ENCODE data around the gene DOCK1. TPM values are rescaled to one million over a fixed set of nuclear protein-coding genes. Genes with fewer than 3 reads are reported as not detected.
A peak's percentile ranks its signal among the peaks of the same experiment; 100 is the strongest.

The DOCK1 gene
- total RNA-seq, 1 donor from 2014 or later: 74.8 TPM

DNA sequence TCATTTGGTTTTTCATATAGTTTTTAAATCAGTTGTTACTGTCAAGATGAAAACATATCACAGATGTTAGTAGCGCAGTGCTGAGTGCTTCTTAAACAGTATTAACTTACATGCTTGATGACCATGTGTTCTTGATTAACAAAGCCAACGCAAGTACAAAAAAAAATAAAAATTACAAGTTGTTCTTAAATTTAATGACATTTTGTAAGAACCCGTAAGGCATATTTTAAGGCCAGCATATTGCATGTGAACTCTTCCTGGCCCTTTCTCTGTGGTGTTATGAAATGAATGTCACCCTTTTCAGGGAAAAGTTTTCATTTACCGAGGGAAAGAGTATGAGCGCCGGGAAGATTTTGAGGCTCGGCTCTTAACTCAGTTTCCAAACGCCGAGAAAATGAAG, 503.5 kb downstream of the DOCK1 start:
- Mint-ChIP-seq H3K4me3 (no peak overlapping the region), H3K27ac (peak overlapping the region; percentile 64), H3K36me3 (peaks cover 25% of the 10 kb centered on the region), H3K9me3 (no peaks in the 10 kb centered on the region), H3K4me1 (peaks cover 36% of the 10 kb centered on the region), H3K27me3 (ENCODE audit: low read depth) (no peaks in the 10 kb centered on the region)
- TF ChIP-seq, protein P1, sequence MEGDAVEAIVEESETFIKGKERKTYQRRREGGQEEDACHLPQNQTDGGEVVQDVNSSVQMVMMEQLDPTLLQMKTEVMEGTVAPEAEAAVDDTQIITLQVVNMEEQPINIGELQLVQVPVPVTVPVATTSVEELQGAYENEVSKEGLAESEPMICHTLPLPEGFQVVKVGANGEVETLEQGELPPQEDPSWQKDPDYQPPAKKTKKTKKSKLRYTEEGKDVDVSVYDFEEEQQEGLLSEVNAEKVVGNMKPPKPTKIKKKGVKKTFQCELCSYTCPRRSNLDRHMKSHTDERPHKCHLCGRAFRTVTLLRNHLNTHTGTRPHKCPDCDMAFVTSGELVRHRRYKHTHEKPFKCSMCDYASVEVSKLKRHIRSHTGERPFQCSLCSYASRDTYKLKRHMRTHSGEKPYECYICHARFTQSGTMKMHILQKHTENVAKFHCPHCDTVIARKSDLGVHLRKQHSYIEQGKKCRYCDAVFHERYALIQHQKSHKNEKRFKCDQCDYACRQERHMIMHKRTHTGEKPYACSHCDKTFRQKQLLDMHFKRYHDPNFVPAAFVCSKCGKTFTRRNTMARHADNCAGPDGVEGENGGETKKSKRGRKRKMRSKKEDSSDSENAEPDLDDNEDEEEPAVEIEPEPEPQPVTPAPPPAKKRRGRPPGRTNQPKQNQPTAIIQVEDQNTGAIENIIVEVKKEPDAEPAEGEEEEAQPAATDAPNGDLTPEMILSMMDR (IDR thresholded peaks at IDR 0.05; ENCODE audit: unreplicated experiment): no peak
- no peak for DNase-seq (ENCODE audit: low spot score in 2 of 2, unreplicated experiment in 2 of 2)

DNA sequence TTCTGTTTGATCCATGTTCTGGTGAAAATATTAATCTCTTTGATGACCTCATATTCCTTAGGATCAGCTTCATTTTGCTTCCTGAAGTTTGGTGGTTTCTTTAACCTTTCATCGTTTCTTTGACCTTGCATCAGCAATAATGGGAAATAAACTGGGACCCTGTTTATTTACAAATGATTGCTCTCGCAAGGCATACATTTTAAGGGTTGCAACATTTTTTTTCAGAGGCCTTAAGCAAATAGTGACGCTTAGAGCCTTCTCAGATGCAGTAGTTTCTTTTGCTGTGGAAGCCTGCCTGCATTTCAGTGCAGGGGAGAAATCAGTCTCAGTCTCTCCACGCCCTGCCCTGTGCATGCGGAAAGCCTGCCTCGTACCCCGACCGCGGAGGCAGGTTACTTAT, 504.8 kb downstream of the DOCK1 start:
- Mint-ChIP-seq H3K27ac (no peak overlapping the region), H3K9me3 (no peaks in the 10 kb centered on the region), H3K4me3 (no peak overlapping the region), H3K4me1 (peaks cover 35% of the 10 kb centered on the region), H3K27me3 (ENCODE audit: low read depth) (no peaks in the 10 kb centered on the region), H3K36me3 (peaks cover 20% of the 10 kb centered on the region)
- TF ChIP-seq, protein P1 (IDR thresholded peaks at IDR 0.05; ENCODE audit: unreplicated experiment): no peak
- DNase-seq (ENCODE audit: low spot score in 2 of 2, unreplicated experiment in 2 of 2): no peak

- DNase-seq (ENCODE audit: low spot score in 2 of 2, unreplicated experiment in 2 of 2): no peak
- Mint-ChIP-seq H3K27ac (no peak overlapping the region), H3K36me3 (peaks cover 14% of the 10 kb centered on the region), H3K9me3 (no peaks in the 10 kb centered on the region), H3K4me3 (no peak overlapping the region), H3K4me1 (peaks cover 28% of the 10 kb centered on the region), H3K27me3 (ENCODE audit: low read depth) (no peaks in the 10 kb centered on the region)
- TF ChIP-seq, protein P1 (IDR thresholded peaks at IDR 0.05; ENCODE audit: unreplicated experiment): no peak
Measured at GRCh38 chr10:127411062-127411461, 505.8 kb downstream of the DOCK1 start.

DNA sequence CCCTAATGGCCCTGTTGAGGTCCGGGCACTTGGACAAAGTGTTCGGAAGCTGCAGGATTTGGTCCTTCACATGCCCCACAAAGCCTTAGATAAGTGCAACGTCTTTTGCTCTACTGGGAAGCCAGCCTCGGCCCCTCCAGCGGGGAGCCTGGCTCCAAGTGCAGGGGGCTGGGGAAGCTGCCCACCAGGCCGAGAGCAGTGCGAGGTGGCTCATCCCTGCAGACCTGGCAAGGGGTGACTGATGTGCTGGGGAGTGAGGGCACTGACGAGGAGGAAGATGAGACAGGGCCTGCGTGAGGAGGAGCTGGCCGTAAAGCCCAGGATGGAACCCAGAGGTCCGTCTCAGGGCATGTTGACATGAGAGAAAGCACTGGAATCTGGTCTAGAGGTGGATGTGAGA, 508.1 kb downstream of the DOCK1 start:
- Mint-ChIP-seq H3K36me3 (peaks cover 15% of the 10 kb centered on the region), H3K27ac (no peak overlapping the region), H3K9me3 (no peaks in the 10 kb centered on the region)

GRCh38 chr10:127414024-127414423, 508.8 kb downstream of the DOCK1 start:
- TF ChIP-seq, protein P1 (IDR thresholded peaks at IDR 0.05; ENCODE audit: unreplicated experiment): no peak
- no peak for DNase-seq (ENCODE audit: low spot score in 2 of 2, unreplicated experiment in 2 of 2)
- Mint-ChIP-seq H3K27ac (no peak overlapping the region), H3K4me1 (peaks cover 9% of the 10 kb centered on the region), H3K9me3 (no peaks in the 10 kb centered on the region), H3K36me3 (peaks cover 15% of the 10 kb centered on the region), H3K27me3 (ENCODE audit: low read depth) (no peaks in the 10 kb centered on the region), H3K4me3 (no peak overlapping the region)

More for the DNA sequence above, 508.1 kb downstream of the DOCK1 start:
- Mint-ChIP-seq H3K27me3 (ENCODE audit: low read depth) (no peaks in the 10 kb centered on the region), H3K4me3 (no peak overlapping the region), H3K4me1 (peaks cover 14% of the 10 kb centered on the region)
- DNase-seq (ENCODE audit: low spot score in 2 of 2, unreplicated experiment in 2 of 2): no peak
- TF ChIP-seq, protein P1 (IDR thresholded peaks at IDR 0.05; ENCODE audit: unreplicated experiment): no peak

- Mint-ChIP-seq H3K9me3 (no peaks in the 10 kb centered on the region), H3K4me3 (no peak overlapping the region), H3K36me3 (peaks cover 20% of the 10 kb centered on the region), H3K27ac (no peak overlapping the region), H3K4me1 (peaks cover 2% of the 10 kb centered on the region), H3K27me3 (ENCODE audit: low read depth) (no peaks in the 10 kb centered on the region)
- DNase-seq (ENCODE audit: low spot score in 2 of 2, unreplicated experiment in 2 of 2): no peak
- TF ChIP-seq, protein P1 (IDR thresholded peaks at IDR 0.05; ENCODE audit: unreplicated experiment): no peak
Measured at GRCh38 chr10:127415116-127415515, 509.9 kb downstream of the DOCK1 start.

Measured in mesothelial cell of epicardium (in vitro differentiated cells).